NB4 (cell line): ENCODE measurements around the gene SCMH1.

Source experiments
- POLR2A ChIP-seq: IDR thresholded peaks from 2 replicates; pipeline ENCODE4 v1.6.1; 2011; ENCODE audit warnings: mild to moderate bottlenecking; ENCODE audit not compliant: insufficient read length; ENCODE audit errors: extremely low read depth
- TF ChIP-seq, protein P1 (sequence below): IDR thresholded peaks from one replicate; pipeline ENCODE4 v1.5.1; 2012; ENCODE audit warnings: low read depth, low read length

DNA sequence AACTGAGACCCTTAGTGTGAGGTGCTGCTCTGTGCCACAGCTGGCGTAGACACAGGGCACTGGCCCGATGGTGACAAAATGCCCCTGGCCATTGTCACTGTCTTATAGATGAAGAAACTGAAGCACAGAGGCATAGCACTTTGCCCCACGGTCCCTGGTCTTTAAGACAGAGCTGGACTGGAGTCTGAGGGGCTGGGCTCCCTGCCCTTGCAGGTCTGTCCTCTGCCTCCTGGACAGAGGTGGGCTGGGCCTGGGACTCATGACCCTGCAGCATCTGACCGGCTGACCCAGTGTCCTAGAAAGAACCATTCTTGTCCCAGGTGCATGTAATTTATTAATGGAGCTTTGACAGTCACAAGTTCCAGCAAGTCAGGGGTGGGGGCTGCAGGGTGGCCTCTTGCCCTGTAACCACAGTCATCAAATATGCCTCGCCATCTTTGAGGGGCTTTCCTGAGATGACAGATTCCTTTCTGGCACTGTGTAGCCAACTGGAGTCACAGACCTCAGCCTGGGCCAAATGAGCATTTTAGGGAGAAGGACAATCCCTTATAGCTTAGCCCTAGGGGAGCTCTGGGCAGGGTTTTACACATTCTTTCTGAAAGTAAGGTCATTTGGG is 226.7 kb downstream of the SCMH1 start:
- TF ChIP-seq, protein P1, sequence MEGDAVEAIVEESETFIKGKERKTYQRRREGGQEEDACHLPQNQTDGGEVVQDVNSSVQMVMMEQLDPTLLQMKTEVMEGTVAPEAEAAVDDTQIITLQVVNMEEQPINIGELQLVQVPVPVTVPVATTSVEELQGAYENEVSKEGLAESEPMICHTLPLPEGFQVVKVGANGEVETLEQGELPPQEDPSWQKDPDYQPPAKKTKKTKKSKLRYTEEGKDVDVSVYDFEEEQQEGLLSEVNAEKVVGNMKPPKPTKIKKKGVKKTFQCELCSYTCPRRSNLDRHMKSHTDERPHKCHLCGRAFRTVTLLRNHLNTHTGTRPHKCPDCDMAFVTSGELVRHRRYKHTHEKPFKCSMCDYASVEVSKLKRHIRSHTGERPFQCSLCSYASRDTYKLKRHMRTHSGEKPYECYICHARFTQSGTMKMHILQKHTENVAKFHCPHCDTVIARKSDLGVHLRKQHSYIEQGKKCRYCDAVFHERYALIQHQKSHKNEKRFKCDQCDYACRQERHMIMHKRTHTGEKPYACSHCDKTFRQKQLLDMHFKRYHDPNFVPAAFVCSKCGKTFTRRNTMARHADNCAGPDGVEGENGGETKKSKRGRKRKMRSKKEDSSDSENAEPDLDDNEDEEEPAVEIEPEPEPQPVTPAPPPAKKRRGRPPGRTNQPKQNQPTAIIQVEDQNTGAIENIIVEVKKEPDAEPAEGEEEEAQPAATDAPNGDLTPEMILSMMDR = no peak
- TF ChIP-seq POLR2A = no peak
